IMR-90 (cell line): ENCODE data around the gene TCAP. TPM values are rescaled to one million over a fixed set of nuclear protein-coding genes. Genes with fewer than 3 reads are reported as not detected.

ENCODE experiments used
- ATAC-seq: fragments of 200-7000 bp; cut with Tn5 transposase; 2 replicates; pipeline ENCODE4 v1.9.1; 2020; ENCODE audit warnings: low read depth, mild to moderate bottlenecking, moderate library complexity
- BruUV-seq: library from RNA; stranded (reverse); fragments of 400-500 nt; replicated peaks from 2 replicates; lab custom pipeline; 2021; lab: Mats Ljungman, UMichigan
- CTCF ChIA-PET: fragments of 300-600 bp; formaldehyde crosslinking; extraction: SDS; loops from one replicate; lab custom pipeline; 2021; ENCODE audit warnings: antibody characterized with exemption; lab: Yijun Ruan, JAX
- POLR2A ChIA-PET: fragments of 300-600 bp; sonication (Branson Sonifier 250); formaldehyde crosslinking; loops from one replicate; lab custom pipeline; 2022; ENCODE audit warnings: antibody characterized with exemption; ENCODE audit not compliant: unreplicated experiment; lab: Charles Lee
- DNase-seq: peaks from one replicate; pipeline ENCODE4 v3.0.0; 2013
- H2AFZ ChIP-seq: replicated peaks from 2 replicates; pipeline ENCODE3; 2013; ENCODE audit warnings: low read length, mild to moderate bottlenecking; ENCODE audit not compliant: poor library complexity
- H2AK5ac ChIP-seq: 2 replicates; pipeline ENCODE4 v1.6.1; 2013; ENCODE audit warnings: low read depth, low read length, inconsistent platforms
- H2AK9ac ChIP-seq: replicated peaks from 2 replicates; pipeline ENCODE3; 2013; ENCODE audit warnings: mild to moderate bottlenecking, low read depth, low read length, moderate library complexity; ENCODE audit not compliant: poor library complexity
- H2BK120ac ChIP-seq: 2 replicates; pipeline ENCODE4 v1.6.1; 2013; ENCODE audit warnings: low read depth, low read length, inconsistent platforms
- H2BK15ac ChIP-seq: 3 replicates; pipeline ENCODE4 v1.6.1; 2013; ENCODE audit warnings: low read depth, low read length, inconsistent platforms
- H2BK20ac ChIP-seq: 2 replicates; pipeline ENCODE4 v1.6.1; 2013; ENCODE audit warnings: low read depth, mild to moderate bottlenecking, inconsistent platforms, low read length, moderate library complexity
- H2BK5ac ChIP-seq: 2 replicates; pipeline ENCODE4 v1.6.1; 2013; ENCODE audit warnings: mild to moderate bottlenecking, low read depth, low read length, inconsistent platforms; ENCODE audit not compliant: poor library complexity, severe bottlenecking
- H3K14ac ChIP-seq: replicated peaks from 2 replicates; pipeline ENCODE4 v1.6.1; 2013; ENCODE audit warnings: low read depth, low read length, inconsistent platforms
- H3K18ac ChIP-seq: 2 replicates; pipeline ENCODE4 v1.6.1; 2013; ENCODE audit warnings: low read depth, low read length, control low read depth
- H3K23ac ChIP-seq: 2 replicates; pipeline ENCODE4 v1.6.1; 2013; ENCODE audit warnings: low read depth, low read length, inconsistent platforms
- H3K27ac ChIP-seq: 2 replicates; pipeline ENCODE4 v1.5.1; 2013; ENCODE audit warnings: mild to moderate bottlenecking, control low read depth, low read length; ENCODE audit not compliant: insufficient read depth
- H3K27me3 ChIP-seq: 2 replicates; pipeline ENCODE4 v1.6.1; 2013; ENCODE audit warnings: low read length; ENCODE audit not compliant: control insufficient read depth, insufficient read depth
- H3K36me3 ChIP-seq: 2 replicates; pipeline ENCODE4 v1.6.1; 2013; ENCODE audit warnings: low read length, mixed read lengths; ENCODE audit not compliant: control insufficient read depth, insufficient read depth
- H3K4ac ChIP-seq: 2 replicates; pipeline ENCODE4 v1.6.1; 2013; ENCODE audit warnings: low read depth, low read length, inconsistent platforms
- H3K4me1 ChIP-seq: 2 replicates; pipeline ENCODE4 v1.6.1; 2013; ENCODE audit warnings: low read length, mixed read lengths; ENCODE audit not compliant: control insufficient read depth, insufficient read depth
- H3K4me2 ChIP-seq: 2 replicates; pipeline ENCODE4 v1.6.1; 2013; ENCODE audit warnings: low read depth, mild to moderate bottlenecking, control low read depth, low read length, moderate library complexity
- H3K4me3 ChIP-seq: 2 replicates; pipeline ENCODE4 v1.5.1; 2013; ENCODE audit warnings: low read depth, mild to moderate bottlenecking, control low read depth, low read length, moderate library complexity; ENCODE audit not compliant: insufficient read depth
- H3K56ac ChIP-seq: 2 replicates; pipeline ENCODE4 v1.6.1; 2013; ENCODE audit warnings: low read length, inconsistent platforms; ENCODE audit not compliant: insufficient read depth; ENCODE audit errors: extremely low read depth
- H3K79me1 ChIP-seq, 2 experiments: 2 replicates each; pipeline ENCODE4 v1.6.1; 2013; ENCODE audit warnings: low read length in 2 of 2, inconsistent platforms in 1 of 2, low read depth in 1 of 2
- H3K9ac ChIP-seq: 2 replicates; pipeline ENCODE4 v1.6.1; 2013; ENCODE audit warnings: low read depth, low read length, control low read depth
- H3K9me1 ChIP-seq: 2 replicates; pipeline ENCODE4 v1.6.1; 2013; ENCODE audit warnings: low read length, inconsistent platforms; ENCODE audit not compliant: insufficient read depth
- H3K9me3 ChIP-seq: 2 replicates; pipeline ENCODE4 v1.6.1; 2013; ENCODE audit warnings: low read length; ENCODE audit not compliant: control insufficient read depth, insufficient read depth
- H4K20me1 ChIP-seq: 2 replicates; pipeline ENCODE4 v1.6.1; 2013; ENCODE audit warnings: low read length, inconsistent platforms; ENCODE audit not compliant: insufficient read depth
- H4K5ac ChIP-seq: 2 replicates; pipeline ENCODE4 v1.6.1; 2013; ENCODE audit warnings: mild to moderate bottlenecking, low read depth, low read length, control low read depth
- H4K8ac ChIP-seq, 2 experiments: 2 replicates each; pipeline ENCODE4 v1.6.1; 2013; ENCODE audit warnings: low read depth in 2 of 2, low read length in 2 of 2, control low read depth in 1 of 2, inconsistent platforms in 1 of 2
- H4K91ac ChIP-seq: 2 replicates; pipeline ENCODE4 v1.6.1; 2013; ENCODE audit warnings: low read depth, low read length, inconsistent platforms; ENCODE audit not compliant: insufficient read depth
- BHLHE40 ChIP-seq: fragments of 150-350 bp; IDR thresholded peaks from 2 replicates; pipeline ENCODE4 v1.6.1; 2016; ENCODE audit warnings: mild to moderate bottlenecking, low read depth, low read length
- CHD1 ChIP-seq: IDR thresholded peaks from 2 replicates; pipeline ENCODE4 v1.6.1; 2012; ENCODE audit warnings: low read depth, low read length, improper control_type of control experiment
- FOS ChIP-seq: fragments of 150-350 bp; IDR thresholded peaks from 2 replicates; pipeline ENCODE4 v1.6.1; 2016; ENCODE audit warnings: low read depth, low read length
- MAFK ChIP-seq: IDR thresholded peaks from 2 replicates; pipeline ENCODE4 v1.6.1; 2012; ENCODE audit warnings: low read depth, low read length, improper control_type of control experiment
- MAZ ChIP-seq: IDR thresholded peaks from 2 replicates; pipeline ENCODE4 v1.6.1; 2012; ENCODE audit warnings: low read depth, mild to moderate bottlenecking, low read length, improper control_type of control experiment, moderate library complexity, borderline replicate concordance
- MXI1 ChIP-seq: IDR thresholded peaks from 2 replicates; pipeline ENCODE4 v1.6.1; 2012; ENCODE audit warnings: low read depth, mild to moderate bottlenecking, low read length, moderate library complexity, borderline replicate concordance
- NFE2L2 ChIP-seq: fragments of 150-350 bp; IDR thresholded peaks from 2 replicates; pipeline ENCODE4 v1.6.1; 2016; ENCODE audit warnings: low read depth, mild to moderate bottlenecking, low read length
- POLR2A ChIP-seq: IDR thresholded peaks from 2 replicates; pipeline ENCODE4 v1.6.1; 2012; ENCODE audit warnings: mild to moderate bottlenecking, low read depth, low read length
- RAD21 ChIP-seq: IDR thresholded peaks from 2 replicates; pipeline ENCODE4 v1.6.1; 2012; ENCODE audit warnings: low read length, improper control_type of control experiment
- RCOR1 ChIP-seq: IDR thresholded peaks from 2 replicates; pipeline ENCODE4 v1.6.1; 2012; ENCODE audit warnings: mild to moderate bottlenecking, low read length, improper control_type of control experiment; ENCODE audit not compliant: insufficient replicate concordance
- RFX5 ChIP-seq: IDR thresholded peaks from 2 replicates; pipeline ENCODE4 v1.8.0; 2012; ENCODE audit warnings: low read depth, mild to moderate bottlenecking, low read length, moderate library complexity
- SMC3 ChIP-seq: fragments of 150-350 bp; IDR thresholded peaks from 2 replicates; pipeline ENCODE4 v1.6.1; 2016; ENCODE audit warnings: low read depth, mild to moderate bottlenecking, antibody characterized with exemption, low read length, moderate library complexity
- WGBS, 2 experiments: methylation state at CpG; one replicate each; pipeline versions ENCODE4 v1.1.5 to v1.1.7; 2013; ENCODE audit warnings: missing lambda C conversion rate in 2 of 2; ENCODE audit not compliant: insufficient read length in 1 of 2; ENCODE audit errors: extremely low coverage in 2 of 2; 5-methylcytosine and 5-hydroxymethylcytosine counted together
- dilution Hi-C: fragments of 300-500 bp; cut with HindIII; formaldehyde crosslinking; loops from one replicate; pipeline ENCODE4 v1.14.3; 2018; ENCODE audit warnings: low sequenced_read_pairs; ENCODE audit not compliant: unreplicated experiment
- in situ Hi-C: fragments of 300-500 bp; cut with MboI; formaldehyde crosslinking; loops from 3 replicates; pipeline ENCODE4 v1.14.3; 2019; ENCODE audit warnings: low sequenced_read_pairs, inconsistent platforms, mixed read lengths
- intact Hi-C: fragments of 100-400 bp; cut with micrococcal nuclease; formaldehyde crosslinking; loops from 2 replicates; pipeline ENCODE4 v1.10.0; 2022
- polyA plus RNA-seq, 3 experiments: library from polyadenylated mRNA; depleted of rRNA; stranded (reverse); fragments of >200 nt; gene quantifications; 2 replicates each; pipeline ENCODE4 v1.2.3, GENCODE V29; 2012; ENCODE audit warnings: low replicate concordance in 1 of 3
- total RNA-seq: library from RNA; depleted of rRNA; stranded (reverse); fragments of >200 nt; gene quantifications from 2 replicates; pipeline ENCODE4 v1.2.3, GENCODE V29; 2012
- TF ChIP-seq, protein P1 (sequence below): fragments of 150-350 bp; IDR thresholded peaks from 2 replicates; pipeline ENCODE4 v1.6.1; 2016; ENCODE audit warnings: low read depth, mild to moderate bottlenecking, low read length, moderate library complexity, borderline replicate concordance
- TF ChIP-seq, protein P2 (sequence below): fragments of 150-350 bp; IDR thresholded peaks from 2 replicates; pipeline ENCODE4 v1.6.1; 2017; ENCODE audit warnings: mild to moderate bottlenecking, antibody characterized with exemption, low read length, low read depth

Gene TCAP
- total and polyA plus RNA-seq, 2 of the 4 experiments (the other 2 are of a cell fraction), result under 0.01 to 0.21 TPM

DNA sequence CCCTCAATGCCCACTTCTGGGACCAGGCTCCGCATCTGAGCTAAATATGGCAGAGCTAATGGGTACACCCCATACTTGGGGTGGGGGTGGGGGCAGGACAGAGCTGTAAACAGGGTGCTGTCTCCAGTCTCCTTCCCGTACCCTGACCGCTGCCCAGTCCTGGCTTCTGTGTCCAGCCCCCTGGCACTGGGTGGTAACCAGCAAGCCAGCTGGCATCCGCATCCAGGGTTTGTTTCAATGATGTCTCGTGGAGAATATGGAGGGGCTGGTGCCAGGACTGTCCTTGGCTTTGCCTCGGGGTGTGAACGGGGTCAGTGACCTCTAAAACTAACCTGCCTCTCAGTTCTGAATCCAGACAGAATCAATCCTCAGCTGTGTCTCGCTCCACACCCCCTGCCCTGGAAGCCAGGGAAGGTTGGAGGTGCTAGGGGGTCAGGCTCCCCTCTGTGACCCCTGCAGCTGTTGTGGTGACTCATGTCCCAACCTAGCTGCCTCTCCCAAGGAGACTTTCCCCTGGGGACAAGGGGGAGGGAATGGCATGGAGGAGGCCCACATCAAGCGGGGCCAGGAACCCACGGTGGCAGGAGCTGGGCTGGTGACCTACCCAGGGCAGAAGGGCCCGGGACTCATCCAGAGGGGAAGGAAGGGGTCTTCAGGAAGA is 1.6 kb downstream of the TCAP start:
- dilution Hi-C loops, result no loop called here
- WGBS, 2 experiments, result 82% methylated on average over 4 of the region's 11 CpGs; no CpG with 5 or more reads in 1 of the 2 experiments
- POLR2A ChIA-PET, result no interaction called here

More for the DNA sequence above, 1.6 kb downstream of the TCAP start:
- H4K91ac ChIP-seq, result no peak overlapping the region
- H3K27ac ChIP-seq, result no peak overlapping the region
- no peak overlapping the region for H2BK120ac ChIP-seq
- peaks cover 39% of the 10 kb centered on the region for H3K27me3 ChIP-seq
- peaks cover 7% of the 10 kb centered on the region; the same call in 1 of the 2 replicates for H3K4me1 ChIP-seq
- no peak overlapping the region for H3K14ac ChIP-seq
- intact Hi-C loops, result no loop called here
- H3K4me2 ChIP-seq, result no peak overlapping the region
- H3K56ac ChIP-seq, result no peak overlapping the region
- H3K23ac ChIP-seq, result no peak overlapping the region
- H3K18ac ChIP-seq, result no peak overlapping the region
- H3K4me3 ChIP-seq, result no peak overlapping the region
- no peak overlapping the region for H2BK15ac ChIP-seq
- no peak overlapping the region for H4K8ac ChIP-seq
- H2BK20ac ChIP-seq, result no peak overlapping the region
- peaks cover 7% of the 10 kb centered on the region for H3K36me3 ChIP-seq
- H3K79me1 ChIP-seq, result no peaks in the 10 kb centered on the region
- H3K4ac ChIP-seq, result no peak overlapping the region
- H3K9me3 ChIP-seq, result no peaks in the 10 kb centered on the region
- H3K9ac ChIP-seq, result no peak overlapping the region
- no peak overlapping the region for H2BK5ac ChIP-seq
- no peak overlapping the region for H2AK9ac ChIP-seq
- BruUV-seq, result no TSS peak
- H4K20me1 ChIP-seq, result no peaks in the 10 kb centered on the region; the same call in none of the 2 replicates
- no peak for TF ChIP-seq POLR2A
- TF ChIP-seq MAZ, result no peak
- TF ChIP-seq, protein P1, sequence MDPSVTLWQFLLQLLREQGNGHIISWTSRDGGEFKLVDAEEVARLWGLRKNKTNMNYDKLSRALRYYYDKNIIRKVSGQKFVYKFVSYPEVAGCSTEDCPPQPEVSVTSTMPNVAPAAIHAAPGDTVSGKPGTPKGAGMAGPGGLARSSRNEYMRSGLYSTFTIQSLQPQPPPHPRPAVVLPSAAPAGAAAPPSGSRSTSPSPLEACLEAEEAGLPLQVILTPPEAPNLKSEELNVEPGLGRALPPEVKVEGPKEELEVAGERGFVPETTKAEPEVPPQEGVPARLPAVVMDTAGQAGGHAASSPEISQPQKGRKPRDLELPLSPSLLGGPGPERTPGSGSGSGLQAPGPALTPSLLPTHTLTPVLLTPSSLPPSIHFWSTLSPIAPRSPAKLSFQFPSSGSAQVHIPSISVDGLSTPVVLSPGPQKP, result no peak
- TF ChIP-seq, protein P2, sequence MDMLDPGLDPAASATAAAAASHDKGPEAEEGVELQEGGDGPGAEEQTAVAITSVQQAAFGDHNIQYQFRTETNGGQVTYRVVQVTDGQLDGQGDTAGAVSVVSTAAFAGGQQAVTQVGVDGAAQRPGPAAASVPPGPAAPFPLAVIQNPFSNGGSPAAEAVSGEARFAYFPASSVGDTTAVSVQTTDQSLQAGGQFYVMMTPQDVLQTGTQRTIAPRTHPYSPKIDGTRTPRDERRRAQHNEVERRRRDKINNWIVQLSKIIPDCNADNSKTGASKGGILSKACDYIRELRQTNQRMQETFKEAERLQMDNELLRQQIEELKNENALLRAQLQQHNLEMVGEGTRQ, result no peak
- no peak for TF ChIP-seq RFX5
- no peak for TF ChIP-seq MAFK
- no peak for TF ChIP-seq SMC3
- no peak for TF ChIP-seq NFE2L2
- TF ChIP-seq FOS, result no peak
- no peak for TF ChIP-seq RAD21
- TF ChIP-seq BHLHE40, result no peak
- TF ChIP-seq CHD1, result no peak
- no peak for TF ChIP-seq RCOR1
- TF ChIP-seq MXI1, result no peak
- no peaks in the 10 kb centered on the region for H3K9me1 ChIP-seq
- no peak for DNase-seq
- CTCF ChIA-PET, result interaction anchor here (0.9 kb wide), 1 partner anchor 45 kb away, joined by 3 read pairs; no protein-coding TSS in a partner anchor
- no peak for ATAC-seq
- H2AK5ac ChIP-seq, result no peak overlapping the region
- H2AFZ ChIP-seq, result no peak overlapping the region
- no peak overlapping the region for H4K5ac ChIP-seq
- in situ Hi-C loops, result no loop called here
